Measurements from ENCODE around the gene HINT2. TPM values are rescaled to one million over a fixed set of nuclear protein-coding genes. Genes with fewer than 3 reads are reported as not detected.

The HINT2 gene
- total RNA-seq, 1 donor from 2014 or later: 24.1 TPM

GRCh38 chr9:35840881-35841644, 26.2 kb upstream of the HINT2 start:
- Histone ChIP-seq H3K27me3 (no peaks in the 10 kb centered on the region), H3K4me3 (no peak overlapping the region), H3K4me1 (peaks cover 26% of the 10 kb centered on the region), H3K9me3 (no peaks in the 10 kb centered on the region), H3K36me3 (no peaks in the 10 kb centered on the region), H3K27ac (no peak overlapping the region)
- intact Hi-C loops (cut with DNase I): no loop called here
- DNase-seq (ENCODE audit: extremely low spot score in 2 of 2): no peak
- TF ChIP-seq POLR2AphosphoS5 (IDR thresholded peaks at IDR 0.05; ENCODE audit: insufficient read depth in 1 of 2, low read depth in 1 of 2): no peak
- no peak for TF ChIP-seq CTCF (IDR thresholded peaks at IDR 0.05)
- TF ChIP-seq POLR2A (IDR thresholded peaks at IDR 0.05): no peak

DNA sequence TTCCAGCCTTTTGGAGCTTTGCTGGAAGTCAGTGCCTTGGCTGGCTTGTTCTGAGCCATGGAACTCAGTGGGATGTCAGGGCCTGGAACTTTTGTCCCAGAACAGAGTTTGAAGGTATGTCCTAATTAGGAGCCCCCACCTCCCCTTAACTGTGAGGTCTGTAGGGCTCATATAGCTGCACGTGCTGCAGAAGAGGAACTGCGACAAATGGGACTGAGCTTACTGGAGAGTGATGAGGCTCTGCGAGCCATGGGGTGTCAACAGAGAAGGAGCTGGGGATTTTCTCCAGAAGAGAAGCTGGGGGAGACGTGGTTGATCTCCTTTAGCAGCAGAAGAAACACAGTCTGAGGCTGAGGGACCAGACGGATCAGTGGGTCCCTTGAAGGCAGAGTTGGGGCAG, 25.1 kb upstream of the HINT2 start:
- H3K36me3 ChIP-seq: no peaks in the 10 kb centered on the region
- no peak overlapping the region for H3K27ac ChIP-seq
- intact Hi-C loops (cut with DNase I): no loop called here
- TF ChIP-seq POLR2AphosphoS5 (IDR thresholded peaks at IDR 0.05; ENCODE audit: insufficient read depth in 1 of 2, low read depth in 1 of 2): no peak
- H3K27me3 ChIP-seq: no peaks in the 10 kb centered on the region
- no peak for DNase-seq (ENCODE audit: extremely low spot score in 2 of 2)
- peaks cover 19% of the 10 kb centered on the region for H3K4me1 ChIP-seq
- no peak overlapping the region for H3K4me3 ChIP-seq
- H3K9me3 ChIP-seq: no peaks in the 10 kb centered on the region

GRCh38 chr9:35836595-35836994, 21.8 kb upstream of the HINT2 start:
- intact Hi-C loops (cut with DNase I): no loop called here
- H3K27ac ChIP-seq: no peak overlapping the region
- no peaks in the 10 kb centered on the region for H3K36me3 ChIP-seq
- peaks cover 32% of the 10 kb centered on the region for H3K4me1 ChIP-seq
- TF ChIP-seq POLR2AphosphoS5 (IDR thresholded peaks at IDR 0.05; ENCODE audit: insufficient read depth in 1 of 2, low read depth in 1 of 2): no peak
- no peak for TF ChIP-seq POLR2A (IDR thresholded peaks at IDR 0.05)
- TF ChIP-seq CTCF (IDR thresholded peaks at IDR 0.05): no peak
- H3K9me3 ChIP-seq: no peaks in the 10 kb centered on the region
- H3K4me3 ChIP-seq: no peak overlapping the region
- H3K27me3 ChIP-seq: no peaks in the 10 kb centered on the region
- no peak for DNase-seq (ENCODE audit: extremely low spot score in 2 of 2)

- Histone ChIP-seq H3K4me1 (peaks cover 40% of the 10 kb centered on the region), H3K36me3 (no peaks in the 10 kb centered on the region), H3K27me3 (no peaks in the 10 kb centered on the region), H3K4me3 (no peak overlapping the region), H3K9me3 (no peaks in the 10 kb centered on the region), H3K27ac (no peak overlapping the region)
- no peak for DNase-seq (ENCODE audit: extremely low spot score in 2 of 2)
- intact Hi-C loops (cut with DNase I): no loop called here
- no peak for TF ChIP-seq CTCF (IDR thresholded peaks at IDR 0.05)
- no peak for TF ChIP-seq POLR2AphosphoS5 (IDR thresholded peaks at IDR 0.05; ENCODE audit: insufficient read depth in 1 of 2, low read depth in 1 of 2)
- TF ChIP-seq POLR2A (IDR thresholded peaks at IDR 0.05): no peak
Measured at GRCh38 chr9:35835766-35836165, 20.9 kb upstream of the HINT2 start.

GRCh38 chr9:35835216-35835632, 20.4 kb upstream of the HINT2 start:
- TF ChIP-seq POLR2AphosphoS5 (IDR thresholded peaks at IDR 0.05; ENCODE audit: insufficient read depth in 1 of 2, low read depth in 1 of 2): no peak
- no peak for TF ChIP-seq POLR2A (IDR thresholded peaks at IDR 0.05)
- TF ChIP-seq CTCF (IDR thresholded peaks at IDR 0.05): no peak
- no peak for DNase-seq (ENCODE audit: extremely low spot score in 2 of 2)

More at GRCh38 chr9:35835216-35835632, 20.4 kb upstream of the HINT2 start:
- Histone ChIP-seq H3K4me1 (peaks cover 45% of the 10 kb centered on the region), H3K36me3 (no peaks in the 10 kb centered on the region), H3K27me3 (no peaks in the 10 kb centered on the region), H3K27ac (no peak overlapping the region), H3K9me3 (no peaks in the 10 kb centered on the region), H3K4me3 (no peak overlapping the region)
- intact Hi-C loops (cut with DNase I): no loop called here
